Sigmoid colon (tissue), 4 donors: ENCODE data around the gene LRRFIP2.

Experiments
- CTCF ChIP-seq, 4 experiments: fragments of 450-650 bp in 3 of 4; fragments of 200-600 bp in 1 of 4; IDR thresholded peaks; one replicate each; pipeline ENCODE4 v1.5.1; 2016 to 2019; ENCODE audit warnings: antibody characterized with exemption in 4 of 4, mild to moderate bottlenecking in 3 of 4, moderate library complexity in 2 of 4
- POLR2A ChIP-seq, 2 donors: fragments of 450-650 bp; IDR thresholded peaks; one replicate each; pipeline ENCODE4 v1.6.1; 2016; ENCODE audit warnings: antibody characterized with exemption in 2 of 2, mild to moderate bottlenecking in 2 of 2, moderate library complexity in 2 of 2
- POLR2AphosphoS5 ChIP-seq, 4 donors: sonication (generic); formaldehyde crosslinking; IDR thresholded peaks; one replicate each; pipeline ENCODE4 v1.6.1; 2017; ENCODE audit warnings: antibody characterized with exemption in 4 of 4

GRCh38 chr3:37132334-37132733 is 42.0 kb downstream of the LRRFIP2 start:
- TF ChIP-seq CTCF (IDR thresholded peaks at IDR 0.05) (no peak), POLR2AphosphoS5 (IDR thresholded peaks at IDR 0.05) (no peak), POLR2A (IDR thresholded peaks at IDR 0.05) (no peak)
